Fibroblast of skin of left biceps (primary cell): ENCODE measurements around the gene WNT9A.
"Not testable (repeated sequence)": the region's sequence is repeated elsewhere in the genome, so short reads cannot be mapped to it uniquely, and the experiment has no call there.

Experiments
- DNase-seq, 2 experiments: peaks; one replicate each; pipeline ENCODE4 v3.0.0-alpha.2; 2013; ENCODE audit warnings: low read depth in 2 of 2

The WNT9A gene

GRCh38 chr1:227886503-227886961 lies 61.2 kb downstream of the WNT9A start:
- DNase-seq: no peak

GRCh38 chr1:227885648-227886502 lies 61.9 kb downstream of the WNT9A start:
- no peak for DNase-seq

- DNase-seq: no peak
Measured at GRCh38 chr1:227885135-227885647, 62.5 kb downstream of the WNT9A start.

GRCh38 chr1:227884370-227885134 lies 63.2 kb downstream of the WNT9A start:
- DNase-seq: no peak

- no peak for DNase-seq
Measured at GRCh38 chr1:227883641-227884301, 64.0 kb downstream of the WNT9A start.

GRCh38 chr1:227883073-227883520 lies 64.6 kb downstream of the WNT9A start:
- DNase-seq: no peak

- DNase-seq: no peak
Measured at GRCh38 chr1:227880342-227880924, 67.3 kb downstream of the WNT9A start.

GRCh38 chr1:227877810-227878209 lies 69.9 kb downstream of the WNT9A start:
- DNase-seq: not testable (repeated sequence)

- DNase-seq: not testable (repeated sequence)
Measured at GRCh38 chr1:227871892-227872291, 75.8 kb downstream of the WNT9A start.

GRCh38 chr1:227870366-227870765 lies 77.4 kb downstream of the WNT9A start:
- DNase-seq: no peak

- peak in 1 of 2 experiments; percentile 14 for DNase-seq
Measured at GRCh38 chr1:227869851-227870305, 77.9 kb downstream of the WNT9A start.

- no peak for DNase-seq
Measured at GRCh38 chr1:227869279-227869842, 78.4 kb downstream of the WNT9A start.
